H1 (cell line): ENCODE data around the gene JAKMIP1. TPM values are rescaled to one million over a fixed set of nuclear protein-coding genes. Genes with fewer than 3 reads are reported as not detected.

ENCODE experiments used
- CTCF ChIA-PET: fragments of 300-600 bp; sonication (Branson Sonifier 250); formaldehyde crosslinking; loops from one replicate; lab custom pipeline; 2021; ENCODE audit not compliant: partially characterized antibody; lab: Charles Lee
- POLR2A ChIA-PET: fragments of 300-600 bp; sonication (Branson Sonifier 250); formaldehyde crosslinking; loops from one replicate; lab custom pipeline; 2021; ENCODE audit warnings: inconsistent platforms; ENCODE audit not compliant: partially characterized antibody; lab: Charles Lee
- DNase-seq, 2 experiments: peaks; one replicate each; pipeline versions ENCODE4 v3.0.0 to v3.0.0-alpha.2; 2010 to 2022; ENCODE audit warnings: low spot score in 2 of 2, low read depth in 1 of 2, mixed read lengths in 1 of 2
- FAIRE-seq: peaks from 2 replicates; lab custom pipeline; 2011; peaks lifted over from hg19 to GRCh38; lab: Jason Lieb, UNC
- H2AFZ ChIP-seq: 2 replicates; pipeline ENCODE4 v1.8.1; 2012; ENCODE audit warnings: low read length, inconsistent platforms
- H2AK5ac ChIP-seq: 2 replicates; pipeline ENCODE4 v1.6.1; 2013; ENCODE audit warnings: low read depth, low read length
- H2BK120ac ChIP-seq: replicated peaks from 2 replicates; pipeline ENCODE3; 2013; ENCODE audit warnings: low read depth, low read length, inconsistent platforms
- H2BK12ac ChIP-seq: 2 replicates; pipeline ENCODE4 v1.6.1; 2013; ENCODE audit warnings: low read depth, low read length
- H2BK15ac ChIP-seq: 2 replicates; pipeline ENCODE4 v1.6.1; 2013; ENCODE audit warnings: low read length
- H2BK20ac ChIP-seq: 2 replicates; pipeline ENCODE4 v1.6.1; 2013; ENCODE audit warnings: low read length
- H2BK5ac ChIP-seq: 2 replicates; pipeline ENCODE4 v1.6.1; 2013; ENCODE audit warnings: low read depth, low read length
- H3K14ac ChIP-seq: 2 replicates; pipeline ENCODE4 v1.6.1; 2013; ENCODE audit warnings: inconsistent platforms; ENCODE audit not compliant: insufficient read length
- H3K18ac ChIP-seq: 2 replicates; pipeline ENCODE4 v1.6.1; 2013; ENCODE audit warnings: low read length; ENCODE audit errors: extremely low read depth
- H3K23ac ChIP-seq: 2 replicates; pipeline ENCODE4 v1.6.1; 2013; ENCODE audit warnings: inconsistent platforms; ENCODE audit not compliant: insufficient read length
- H3K23me2 ChIP-seq: 2 replicates; pipeline ENCODE4 v1.6.1; 2013; ENCODE audit warnings: low read depth, low read length
- H3K27ac ChIP-seq: 2 replicates; pipeline ENCODE4 v1.6.1; 2011; ENCODE audit warnings: low read depth, low read length, inconsistent platforms
- H3K27me3 ChIP-seq, 4 experiments: replicated peaks in 1 of 4; 1 replicate in 1 of 4; 2 replicates in 3 of 4; pipeline versions ENCODE4 v1.6.1 to v1.8.1; 2011 to 2013; ENCODE audit warnings: low read length in 3 of 4, mild to moderate bottlenecking in 3 of 4, inconsistent platforms in 2 of 4, mixed read lengths in 2 of 4, moderate library complexity in 1 of 4; ENCODE audit not compliant: control insufficient read depth in 3 of 4, insufficient read depth in 3 of 4; ENCODE audit errors: extremely low read depth in 1 of 4
- H3K36me3 ChIP-seq, 4 experiments: 2 replicates each; pipeline versions ENCODE4 v1.6.1 to v1.8.1; 2011 to 2013; ENCODE audit warnings: mild to moderate bottlenecking in 4 of 4, low read length in 3 of 4, moderate library complexity in 2 of 4, control low read depth in 1 of 4, inconsistent platforms in 1 of 4; ENCODE audit not compliant: insufficient read depth in 4 of 4, control insufficient read depth in 2 of 4
- H3K4ac ChIP-seq: replicated peaks from 2 replicates; pipeline ENCODE3; 2013; ENCODE audit warnings: low read length, low read depth, mixed read lengths, inconsistent platforms; ENCODE audit not compliant: insufficient read length
- H3K4me1 ChIP-seq, 4 experiments: replicated peaks in 1 of 4; 1 replicate in 1 of 4; 2 replicates in 3 of 4; pipeline versions ENCODE4 v1.6.1 to v1.8.1; 2011 to 2013; ENCODE audit warnings: low read length in 3 of 4, inconsistent platforms in 2 of 4, mixed read lengths in 1 of 4; ENCODE audit not compliant: insufficient read depth in 4 of 4, control insufficient read depth in 3 of 4
- H3K4me2 ChIP-seq, 2 experiments: 2 replicates each; pipeline versions ENCODE4 v1.6.1 to v1.8.1; 2011 to 2013; ENCODE audit warnings: low read depth in 2 of 2, low read length in 2 of 2, control low read depth in 1 of 2, inconsistent platforms in 1 of 2, mild to moderate bottlenecking in 1 of 2; ENCODE audit not compliant: insufficient read depth in 1 of 2
- H3K4me3 ChIP-seq, 4 experiments: fragments of 200-600, 300-600 bp in 1 of 4; sonication (generic), shearing (Covaris generic), sonication (Bioruptor Twin) in 1 of 4; 2 replicates each; pipeline versions ENCODE4 v1.5.1 to v1.8.1; 2011 to 2016; ENCODE audit warnings: low read length in 4 of 4, low read depth in 3 of 4, control low read depth in 2 of 4, inconsistent platforms in 2 of 4, mild to moderate bottlenecking in 2 of 4, mixed read lengths in 1 of 4, moderate library complexity in 1 of 4; ENCODE audit not compliant: insufficient read depth in 2 of 4; ENCODE audit errors: extremely low read depth in 1 of 4
- H3K56ac ChIP-seq: replicated peaks from 2 replicates; pipeline ENCODE3; 2013; ENCODE audit warnings: low read depth, mild to moderate bottlenecking, mixed read lengths, low read length, inconsistent platforms; ENCODE audit not compliant: insufficient read length
- H3K79me1 ChIP-seq: 2 replicates; pipeline ENCODE4 v1.6.1; 2013; ENCODE audit warnings: low read depth, low read length, control low read depth
- H3K79me2 ChIP-seq, 2 experiments: 2 replicates each; pipeline versions ENCODE4 v1.6.1 to v1.8.1; 2012 to 2013; ENCODE audit warnings: low read length in 2 of 2, mild to moderate bottlenecking in 2 of 2, inconsistent platforms in 1 of 2; ENCODE audit not compliant: insufficient read depth in 2 of 2, control insufficient read depth in 1 of 2
- H3K9ac ChIP-seq, 4 experiments: replicated peaks in 1 of 4; 1 replicate in 1 of 4; 2 replicates in 3 of 4; pipeline versions ENCODE4 v1.6.1 to v1.8.1; 2011 to 2013; ENCODE audit warnings: low read depth in 3 of 4, low read length in 3 of 4, control low read depth in 2 of 4, mild to moderate bottlenecking in 2 of 4, moderate library complexity in 2 of 4, inconsistent platforms in 1 of 4; ENCODE audit errors: extremely low read depth in 1 of 4
- H3K9me3 ChIP-seq, 2 experiments: 2 replicates each; pipeline versions ENCODE4 v1.6.1 to v1.8.1; 2012 to 2013; ENCODE audit warnings: mild to moderate bottlenecking in 2 of 2, moderate library complexity in 2 of 2, control low read depth in 1 of 2, inconsistent platforms in 1 of 2, low read depth in 1 of 2, low read length in 1 of 2, mixed read lengths in 1 of 2; ENCODE audit not compliant: insufficient read depth in 2 of 2
- H4K20me1 ChIP-seq, 2 experiments: replicated peaks in 1 of 2; 2 replicates each; pipeline versions ENCODE3 to v1.8.1; 2011 to 2013; ENCODE audit warnings: inconsistent platforms in 2 of 2, low read length in 2 of 2, mild to moderate bottlenecking in 1 of 2; ENCODE audit not compliant: insufficient read depth in 2 of 2, control insufficient read depth in 1 of 2
- H4K5ac ChIP-seq: 2 replicates; pipeline ENCODE4 v1.6.1; 2013; ENCODE audit warnings: low read length, low read depth, mixed read lengths, inconsistent platforms; ENCODE audit not compliant: insufficient read length
- H4K8ac ChIP-seq: 2 replicates; pipeline ENCODE4 v1.8.0; 2013; ENCODE audit warnings: mild to moderate bottlenecking, moderate library complexity, low read length, inconsistent platforms; ENCODE audit not compliant: insufficient read depth; ENCODE audit errors: extremely low read depth
- H4K91ac ChIP-seq: replicated peaks from 2 replicates; pipeline ENCODE3; 2013; ENCODE audit warnings: low read length, mixed read lengths, inconsistent platforms; ENCODE audit not compliant: insufficient read length
- BACH1 ChIP-seq: IDR thresholded peaks from 2 replicates; pipeline ENCODE4 v1.6.1; 2012; ENCODE audit warnings: low read length, improper control_type of control experiment
- BRCA1 ChIP-seq: IDR thresholded peaks from 2 replicates; pipeline ENCODE4 v1.6.1; 2012; ENCODE audit warnings: low read depth, low read length, improper control_type of control experiment
- CHD2 ChIP-seq: IDR thresholded peaks from 2 replicates; pipeline ENCODE4 v1.6.1; 2012; ENCODE audit warnings: low read length, improper control_type of control experiment
- CTBP2 ChIP-seq: IDR thresholded peaks from 2 replicates; pipeline ENCODE4 v1.7.0; 2011; ENCODE audit warnings: borderline replicate concordance, mild to moderate bottlenecking, moderate library complexity, mixed read lengths, low read length; ENCODE audit not compliant: insufficient read depth, insufficient read length
- EGR1 ChIP-seq: IDR thresholded peaks from 2 replicates; pipeline ENCODE4 v1.6.1; 2011; ENCODE audit warnings: low read depth, low read length, borderline replicate concordance
- KDM4A ChIP-seq: IDR thresholded peaks from one replicate; pipeline ENCODE4 v1.7.1; 2012; ENCODE audit warnings: low read depth, mild to moderate bottlenecking, moderate library complexity, low read length, inconsistent platforms; ENCODE audit not compliant: severe bottlenecking
- MAFK ChIP-seq: IDR thresholded peaks from 2 replicates; pipeline ENCODE4 v1.6.1; 2012; ENCODE audit warnings: low read depth, mild to moderate bottlenecking, improper control_type of control experiment, low read length
- PHF8 ChIP-seq: fragments of 200-600 bp; sonication (generic); conservative IDR thresholded peaks from 2 replicates; pipeline ENCODE4 v1.7.1; 2012; ENCODE audit warnings: low read depth, mild to moderate bottlenecking, inconsistent platforms, low read length, moderate library complexity
- POLR2AphosphoS5 ChIP-seq: IDR thresholded peaks from 2 replicates; pipeline ENCODE4 v1.6.1; 2011; ENCODE audit warnings: low read depth, low read length
- RAD21 ChIP-seq, 2 experiments: IDR thresholded peaks in 1 of 2; conservative IDR thresholded peaks in 1 of 2; 2 replicates each; pipeline ENCODE4 v1.6.1; 2011; ENCODE audit warnings: low read depth in 2 of 2, low read length in 2 of 2, improper control_type of control experiment in 1 of 2, inconsistent platforms in 1 of 2, mild to moderate bottlenecking in 1 of 2, moderate library complexity in 1 of 2
- RNF2 ChIP-seq: fragments of 200-900, 300-1000 bp; sonication (generic); IDR thresholded peaks from 2 replicates; pipeline ENCODE4 v1.7.1; 2016; ENCODE audit warnings: borderline replicate concordance, low read depth, mild to moderate bottlenecking, antibody characterized with exemption, low read length; ENCODE audit not compliant: poor library complexity, severe bottlenecking; ENCODE audit errors: missing control alignments
- SRF ChIP-seq: IDR thresholded peaks from 2 replicates; pipeline ENCODE4 v1.6.1; 2011; ENCODE audit warnings: mild to moderate bottlenecking, low read depth, low read length, moderate library complexity
- TAF7 ChIP-seq: optimal IDR thresholded peaks from 2 replicates; pipeline ENCODE3; 2011; ENCODE audit warnings: low read depth, mild to moderate bottlenecking, inconsistent platforms, low read length, moderate library complexity, borderline replicate concordance
- WGBS, 2 experiments: shearing (Covaris generic) in 1 of 2; methylation state at CpG; one replicate each; pipeline versions ENCODE4 v1.1.6 to v1.1.7; 2013 to 2015; ENCODE audit warnings: low lambda C conversion rate in 2 of 2, mixed read lengths in 2 of 2, inconsistent platforms in 1 of 2, low coverage in 1 of 2, missing lambda C conversion rate in 1 of 2; ENCODE audit not compliant: insufficient replicate concordance in 2 of 2, insufficient coverage in 1 of 2, insufficient read length in 1 of 2; ENCODE audit errors: extremely low coverage in 1 of 2, missing lambda C conversion rate in 1 of 2; 5-methylcytosine and 5-hydroxymethylcytosine counted together
- polyA plus RNA-seq, 7 experiments: library from polyadenylated mRNA; depleted of rRNA in 3 of 7; stranded (reverse) in 5 of 7; unstranded in 2 of 7; fragments of >200 nt in 5 of 7; fragments of 200-250 nt in 2 of 7; gene quantifications; 1 replicate in 5 of 7; 2 replicates in 1 of 7; 4 replicates in 1 of 7; pipeline versions ENCODE4 v1.2.1 to v1.2.3, GENCODE V29; 2011 to 2013; ENCODE audit warnings: missing spikeins in 2 of 7, mixed read lengths in 2 of 7
- total RNA-seq: library from RNA; stranded (reverse); fragmentation: NEBNext Ultra II Directional; extraction: Animal tissue kit (Norgen Biotek cat#: 25700); gene quantifications from 2 replicates; pipeline ENCODE4 v1.2.1, GENCODE V29; 2021

The JAKMIP1 gene
- total and polyA plus RNA-seq, 2 of the 8 experiments (the other 6 are each of a cell fraction or from before 2014, with no cell fraction given), result 2.5 to 4.4 TPM

- Histone ChIP-seq H3K18ac (no peak overlapping the region), H3K23ac (no peak overlapping the region), H4K20me1 (no peaks in the 10 kb centered on the region), H3K4ac (no peak overlapping the region), H3K4me2 (no peak overlapping the region), H3K56ac (no peak overlapping the region), H2AK5ac (no peak overlapping the region), H2AFZ (no peak overlapping the region), H3K14ac (no peak overlapping the region), H2BK5ac (no peak overlapping the region), H3K9me3 (no peaks in the 10 kb centered on the region), H2BK15ac (no peak overlapping the region), H4K8ac (no peak overlapping the region), H2BK20ac (no peak overlapping the region), H3K27me3 (no peaks in the 10 kb centered on the region), H3K36me3 (no peaks in the 10 kb centered on the region), H2BK12ac (no peak overlapping the region), H3K79me2 (no peaks in the 10 kb centered on the region), H3K23me2 (no peaks in the 10 kb centered on the region), H4K5ac (no peak overlapping the region), H3K79me1 (no peaks in the 10 kb centered on the region), H2BK120ac (no peak overlapping the region), H3K27ac (no peak overlapping the region), H4K91ac (no peak overlapping the region), H3K4me3 (no peak overlapping the region), H3K4me1 (peaks cover 0 to 3% (median 0%) of the 10 kb centered on the region in 4 experiments; a peak in 1 of 7 replicates), H3K9ac (no peak overlapping the region)
- WGBS, 2 experiments, result 89% methylated on average over 8 of the region's 8 CpGs; no CpG with 5 or more reads in 1 of the 2 experiments
- FAIRE-seq, result no peak
- CTCF ChIA-PET, result interaction anchor here (1.0 to 2.4 kb wide), 5 partner anchors 10 to 145 kb away, joined by 3 to 6 read pairs (median 4); no protein-coding TSS in a partner anchor
- TF ChIP-seq BACH1 (no peak), EGR1 (no peak), KDM4A (no peak), TAF7 (no peak), CTBP2 (no peak), RAD21 (IDR thresholded peaks at IDR 0.05 in 1 of 2, conservative IDR thresholded peaks at IDR 0.05 in 1 of 2; ENCODE audit: low read depth in 2 of 2, low read length in 2 of 2) (no peak), MAFK (no peak), PHF8 (no peak), RNF2 (no peak), SRF (no peak), CHD2 (no peak), POLR2AphosphoS5 (no peak), BRCA1 (no peak)
- POLR2A ChIA-PET, result no interaction called here
- no peak for DNase-seq
Observed at GRCh38 chr4:6142935-6143602, 57.3 kb downstream of the JAKMIP1 start.
